PC-9 (cell line): Measurements from ENCODE around the gene ITM2B. TPM values are rescaled to one million over a fixed set of nuclear protein-coding genes. Genes with fewer than 3 reads are reported as not detected.

Experiments used
- BruUV-seq: library from RNA; stranded (reverse); fragments of 400-500 nt; replicated peaks from 2 replicates; lab custom pipeline; 2021; lab: Mats Ljungman, UMichigan
- CTCF ChIA-PET: fragments of 300-600 bp; sonication (Branson Sonifier 250); formaldehyde crosslinking; loops from one replicate; lab custom pipeline; 2022; ENCODE audit warnings: antibody characterized with exemption; lab: Charles Lee
- POLR2A ChIA-PET: fragments of 300-600 bp; sonication (Branson Sonifier 250); formaldehyde crosslinking; loops from one replicate; lab custom pipeline; 2022; ENCODE audit warnings: antibody characterized with exemption; ENCODE audit not compliant: unreplicated experiment; lab: Charles Lee
- DNase-seq, 2 experiments: peaks; one replicate each; pipeline versions ENCODE4 v3.0.0 to v3.0.0-alpha.2; 2015 to 2022; ENCODE audit warnings: mixed read lengths in 1 of 2
- H2AFZ ChIP-seq: fragments of 200-600 bp; sonication (generic); 2 replicates; pipeline ENCODE4 v1.8.1; 2017; ENCODE audit warnings: antibody characterized with exemption
- H3F3A ChIP-seq: fragments of 200-600 bp; sonication (generic); 2 replicates; pipeline ENCODE4 v1.8.1; 2017; ENCODE audit warnings: antibody characterized with exemption, mild to moderate bottlenecking, low read depth; ENCODE audit not compliant: insufficient read depth
- H3K27ac ChIP-seq: fragments of 200-600 bp; sonication (generic); 2 replicates; pipeline ENCODE4 v1.6.1; 2016; ENCODE audit warnings: mixed run types
- H3K27me3 ChIP-seq: fragments of 200-600 bp; sonication (generic); 2 replicates; pipeline ENCODE4 v1.6.1; 2016; ENCODE audit warnings: low read depth, mixed run types; ENCODE audit not compliant: insufficient read depth
- H3K36me3 ChIP-seq: fragments of 200-600 bp; sonication (generic); 2 replicates; pipeline ENCODE4 v1.6.1; 2016; ENCODE audit warnings: low read depth, mixed run types
- H3K4me1 ChIP-seq: fragments of 200-600 bp; sonication (generic); replicated peaks from 2 replicates; pipeline ENCODE4 v1.6.1; 2016; ENCODE audit warnings: mixed run types; ENCODE audit not compliant: insufficient read depth
- H3K4me2 ChIP-seq: fragments of 200-600 bp; sonication (generic); 2 replicates; pipeline ENCODE4 v1.6.1; 2017; ENCODE audit warnings: mixed run types
- H3K4me3 ChIP-seq: fragments of 200-600 bp; sonication (generic); 2 replicates; pipeline ENCODE4 v1.6.1; 2016; ENCODE audit warnings: mixed run types
- H3K79me2 ChIP-seq: fragments of 200-600 bp; sonication (generic); 2 replicates; pipeline ENCODE4 v1.6.1; 2017; ENCODE audit warnings: low read depth, mixed run types
- H3K9me2 ChIP-seq: fragments of 200-600 bp; sonication (generic); 2 replicates; pipeline ENCODE4 v1.8.1; 2017; ENCODE audit warnings: mild to moderate bottlenecking; ENCODE audit not compliant: insufficient read depth
- H3K9me3 ChIP-seq: fragments of 200-600 bp; sonication (generic); 2 replicates; pipeline ENCODE4 v1.8.1; 2016; ENCODE audit warnings: low read depth; ENCODE audit not compliant: insufficient read depth
- H4K20me1 ChIP-seq: fragments of 200-600 bp; sonication (generic); 2 replicates; pipeline ENCODE4 v1.8.1; 2017; ENCODE audit not compliant: insufficient read depth
- EZH2 ChIP-seq: fragments of 200-600 bp; sonication (generic); IDR thresholded peaks from 2 replicates; pipeline ENCODE4 v1.8.0; 2017; ENCODE audit warnings: antibody characterized with exemption, low read depth
- intact Hi-C: fragments of 100-400 bp; cut with micrococcal nuclease; formaldehyde crosslinking; loops from one replicate; pipeline ENCODE4 v1.10.0; 2022; ENCODE audit not compliant: unreplicated experiment
- total RNA-seq: library from RNA; stranded (reverse); gene quantifications from 2 replicates; pipeline ENCODE4 v1.2.3, GENCODE V29; 2021
- TF ChIP-seq, protein P1 (sequence below): fragments of 200-600 bp; sonication (generic); conservative IDR thresholded peaks from 2 replicates; pipeline ENCODE4 v1.6.1; 2017; ENCODE audit warnings: mixed run types, antibody characterized with exemption, mild to moderate bottlenecking, moderate library complexity

Gene ITM2B
- total RNA-seq, 1 experiment from 2014 or later, result 155 TPM

- intact Hi-C loops, result no loop called here
- BruUV-seq, result no TSS peak
- H3K79me2 ChIP-seq, result 0 out of 2 replicates have a peak, but pooled peaks cover 4% of the 10 kb centered on the region
- ChIA-PET CTCF (no interaction called here), POLR2A (no interaction called here)
- H3K9me2 ChIP-seq, result no peaks in the 10 kb centered on the region
- H3K36me3 ChIP-seq, result peaks cover 1% of the 10 kb centered on the region; the same call in 1 of the 2 replicates
- H3K4me2 ChIP-seq, result no peak overlapping the region
- no peaks in the 10 kb centered on the region for H3K4me1 ChIP-seq
- TF ChIP-seq, protein P1, sequence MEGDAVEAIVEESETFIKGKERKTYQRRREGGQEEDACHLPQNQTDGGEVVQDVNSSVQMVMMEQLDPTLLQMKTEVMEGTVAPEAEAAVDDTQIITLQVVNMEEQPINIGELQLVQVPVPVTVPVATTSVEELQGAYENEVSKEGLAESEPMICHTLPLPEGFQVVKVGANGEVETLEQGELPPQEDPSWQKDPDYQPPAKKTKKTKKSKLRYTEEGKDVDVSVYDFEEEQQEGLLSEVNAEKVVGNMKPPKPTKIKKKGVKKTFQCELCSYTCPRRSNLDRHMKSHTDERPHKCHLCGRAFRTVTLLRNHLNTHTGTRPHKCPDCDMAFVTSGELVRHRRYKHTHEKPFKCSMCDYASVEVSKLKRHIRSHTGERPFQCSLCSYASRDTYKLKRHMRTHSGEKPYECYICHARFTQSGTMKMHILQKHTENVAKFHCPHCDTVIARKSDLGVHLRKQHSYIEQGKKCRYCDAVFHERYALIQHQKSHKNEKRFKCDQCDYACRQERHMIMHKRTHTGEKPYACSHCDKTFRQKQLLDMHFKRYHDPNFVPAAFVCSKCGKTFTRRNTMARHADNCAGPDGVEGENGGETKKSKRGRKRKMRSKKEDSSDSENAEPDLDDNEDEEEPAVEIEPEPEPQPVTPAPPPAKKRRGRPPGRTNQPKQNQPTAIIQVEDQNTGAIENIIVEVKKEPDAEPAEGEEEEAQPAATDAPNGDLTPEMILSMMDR, result no peak
- no peak for TF ChIP-seq EZH2
- H3K27ac ChIP-seq, result no peak overlapping the region
- H3K4me3 ChIP-seq, result no peak overlapping the region
- H3F3A ChIP-seq, result no peaks in the 10 kb centered on the region
- 0 out of 2 replicates have a peak, but pooled peaks cover under 1% of the 10 kb centered on the region for H3K9me3 ChIP-seq
- DNase-seq, result no peak
- H3K27me3 ChIP-seq, result no peaks in the 10 kb centered on the region
- H2AFZ ChIP-seq, result no peak overlapping the region
- H4K20me1 ChIP-seq, result no peaks in the 10 kb centered on the region
Observed at GRCh38 chr13:48316826-48317510, 84.0 kb downstream of the ITM2B start.

DNA sequence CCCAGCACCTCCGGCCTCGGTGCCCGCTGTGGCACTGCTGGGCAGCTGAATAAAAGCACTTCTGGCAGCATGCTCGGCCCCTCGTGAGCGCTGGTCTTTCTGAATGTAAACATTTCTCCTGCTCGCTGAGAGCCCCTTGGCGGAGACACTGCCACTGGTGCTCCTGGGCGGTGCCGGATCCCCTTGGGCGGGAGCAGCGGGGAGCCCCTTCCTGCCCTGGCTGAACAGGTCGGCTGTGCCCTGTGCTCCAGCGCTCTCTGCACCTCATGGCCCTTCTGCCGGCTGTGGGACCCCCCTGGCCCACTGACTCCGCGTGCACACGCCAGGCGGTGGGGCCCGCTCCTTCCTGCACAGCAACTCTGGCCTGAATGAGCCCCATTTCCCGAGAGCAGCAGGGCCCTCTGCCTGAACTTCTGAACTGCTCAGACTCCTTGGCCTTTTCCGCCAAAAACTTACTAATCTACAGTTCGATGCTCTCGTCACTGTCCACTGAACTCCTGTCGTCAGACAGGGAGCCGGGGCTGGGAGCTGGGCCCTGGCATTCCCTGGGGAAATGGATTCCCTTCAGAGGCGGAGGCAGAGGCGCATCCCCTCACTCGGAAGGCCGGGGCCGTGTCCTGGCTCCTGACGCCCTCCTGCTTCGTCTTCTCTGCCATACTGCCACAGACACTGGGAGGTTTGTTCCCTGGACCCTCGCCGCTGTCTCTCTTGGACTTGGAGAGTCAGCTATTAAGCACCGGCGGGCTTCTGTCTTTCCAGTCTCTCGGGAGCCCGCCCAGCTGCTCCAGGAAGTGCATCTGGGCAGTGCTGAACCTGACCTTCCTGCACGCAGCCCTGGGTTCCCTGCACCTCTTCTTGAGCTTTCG lies 84.7 kb downstream of the ITM2B start:
- no peak for DNase-seq
- H3K4me1 ChIP-seq, result no peaks in the 10 kb centered on the region
- no peaks in the 10 kb centered on the region for H3F3A ChIP-seq
- ChIA-PET CTCF (no interaction called here), POLR2A (no interaction called here)
- H3K4me2 ChIP-seq, result no peak overlapping the region
- 0 out of 2 replicates have a peak, but pooled peaks cover 8% of the 10 kb centered on the region for H3K9me3 ChIP-seq
- peaks cover 6% of the 10 kb centered on the region; the same call in 1 of the 2 replicates for H3K36me3 ChIP-seq
- intact Hi-C loops, result no loop called here
- H2AFZ ChIP-seq, result no peak overlapping the region
- no peaks in the 10 kb centered on the region for H4K20me1 ChIP-seq
- TF ChIP-seq, protein P1, result no peak
- TF ChIP-seq EZH2, result no peak
- no peak overlapping the region for H3K27ac ChIP-seq
- H3K4me3 ChIP-seq, result no peak overlapping the region
- H3K9me2 ChIP-seq, result no peaks in the 10 kb centered on the region
- H3K79me2 ChIP-seq, result 0 out of 2 replicates have a peak, but pooled peaks cover 4% of the 10 kb centered on the region
- BruUV-seq, result no TSS peak
- H3K27me3 ChIP-seq, result no peaks in the 10 kb centered on the region

GRCh38 chr13:48318377-48318811 lies 85.4 kb downstream of the ITM2B start:
- DNase-seq, result no peak
- Histone ChIP-seq H3K27me3 (no peaks in the 10 kb centered on the region), H3K79me2 (no peaks in the 10 kb centered on the region), H3K9me3 (0 out of 2 replicates have a peak, but pooled peaks cover 8% of the 10 kb centered on the region), H4K20me1 (no peaks in the 10 kb centered on the region), H3K9me2 (no peaks in the 10 kb centered on the region), H3K4me2 (no peak overlapping the region), H2AFZ (no peak overlapping the region), H3F3A (no peaks in the 10 kb centered on the region), H3K4me1 (no peaks in the 10 kb centered on the region), H3K27ac (no peak overlapping the region), H3K36me3 (peaks cover 6% of the 10 kb centered on the region; the same call in 1 of the 2 replicates), H3K4me3 (no peak overlapping the region)
- intact Hi-C loops, result no loop called here
- POLR2A ChIA-PET, result no interaction called here
- no TSS peak for BruUV-seq
- TF ChIP-seq, protein P1, result no peak
- no peak for TF ChIP-seq EZH2
- CTCF ChIA-PET, result no interaction called here
